Osteoblast (primary cell): ENCODE measurements around the gene HSD3B2. TPM values are rescaled to one million over a fixed set of nuclear protein-coding genes. Genes with fewer than 3 reads are reported as not detected.

Experiments
- DNase-seq: peaks from one replicate; pipeline ENCODE4 v3.0.0; 2011; ENCODE audit warnings: low spot score, mixed read lengths; ENCODE audit not compliant: insufficient read length; ENCODE audit errors: missing footprints
- H2AFZ ChIP-seq: 2 replicates; pipeline ENCODE4 v1.6.0; 2011; ENCODE audit warnings: mild to moderate bottlenecking, low read length
- H3K27ac ChIP-seq: 2 replicates; pipeline ENCODE4 v1.5.1; 2011; ENCODE audit warnings: mild to moderate bottlenecking, low read depth, low read length, moderate library complexity
- H3K27me3 ChIP-seq: 2 replicates; pipeline ENCODE4 v1.6.0; 2012; ENCODE audit warnings: mild to moderate bottlenecking, control low read depth, inconsistent platforms, low read length, moderate library complexity; ENCODE audit not compliant: insufficient read depth
- H3K36me3 ChIP-seq: 2 replicates; pipeline ENCODE4 v1.5.1; 2011; ENCODE audit warnings: mild to moderate bottlenecking, low read length, control low read depth, moderate library complexity; ENCODE audit not compliant: insufficient read depth
- H3K4me1 ChIP-seq: 2 replicates; pipeline ENCODE4 v1.5.1; 2011; ENCODE audit warnings: mild to moderate bottlenecking, low read length, control low read depth, moderate library complexity; ENCODE audit not compliant: insufficient read depth
- H3K4me2 ChIP-seq: 2 replicates; pipeline ENCODE4 v1.6.0; 2011; ENCODE audit warnings: mild to moderate bottlenecking, low read length; ENCODE audit not compliant: insufficient read depth
- H3K4me3 ChIP-seq: fragments of 200-600 bp; sonication (generic); 3 replicates; pipeline ENCODE4 v1.5.1; 2012; ENCODE audit warnings: mild to moderate bottlenecking, low read length, inconsistent platforms; ENCODE audit not compliant: insufficient read depth
- H3K79me2 ChIP-seq: 2 replicates; pipeline ENCODE4 v1.6.0; 2012; ENCODE audit warnings: mild to moderate bottlenecking, low read length, control low read depth, inconsistent platforms; ENCODE audit not compliant: insufficient read depth
- H3K9me3 ChIP-seq: 2 replicates; pipeline ENCODE4 v1.5.1; 2011; ENCODE audit warnings: low read depth, low read length, control low read depth
- H4K20me1 ChIP-seq: 2 replicates; pipeline ENCODE4 v1.6.0; 2012; ENCODE audit warnings: mild to moderate bottlenecking, low read length, control low read depth; ENCODE audit not compliant: insufficient read depth
- CTCF ChIP-seq: IDR thresholded peaks from 2 replicates; pipeline ENCODE4 v1.5.1; 2011; ENCODE audit warnings: mild to moderate bottlenecking, low read depth, low read length, moderate library complexity; ENCODE audit errors: extremely low read depth
- total RNA-seq: library from RNA; depleted of rRNA; stranded (reverse); fragments of >200 nt; gene quantifications from 2 replicates; pipeline ENCODE4 v1.2.3, GENCODE V29; 2012

HSD3B2 gene
- total RNA-seq, 1 donor = not detected

GRCh38 chr1:119470377-119470776, 55.4 kb downstream of the HSD3B2 start:
- H3K4me1 ChIP-seq = no peaks in the 10 kb centered on the region
- TF ChIP-seq CTCF = no peak
- no peak overlapping the region for H3K27ac ChIP-seq
- H3K4me2 ChIP-seq = no peak overlapping the region
- no peak overlapping the region for H3K4me3 ChIP-seq
- no peaks in the 10 kb centered on the region for H4K20me1 ChIP-seq
- no peaks in the 10 kb centered on the region for H3K79me2 ChIP-seq
- DNase-seq = no peak
- no peak overlapping the region for H2AFZ ChIP-seq
- no peaks in the 10 kb centered on the region for H3K36me3 ChIP-seq
- peaks cover 19% of the 10 kb centered on the region for H3K27me3 ChIP-seq
- no peaks in the 10 kb centered on the region for H3K9me3 ChIP-seq

- Histone ChIP-seq H4K20me1 (no peaks in the 10 kb centered on the region), H3K4me3 (no peak overlapping the region), H2AFZ (no peak overlapping the region), H3K4me1 (no peaks in the 10 kb centered on the region), H3K4me2 (no peak overlapping the region), H3K27me3 (peaks cover 19% of the 10 kb centered on the region), H3K79me2 (no peaks in the 10 kb centered on the region), H3K9me3 (no peaks in the 10 kb centered on the region), H3K36me3 (no peaks in the 10 kb centered on the region), H3K27ac (no peak overlapping the region)
- TF ChIP-seq CTCF = no peak
- DNase-seq = no peak
Measured at GRCh38 chr1:119470958-119471357, 56.0 kb downstream of the HSD3B2 start.

- peaks cover 19% of the 10 kb centered on the region for H3K27me3 ChIP-seq
Measured at GRCh38 chr1:119471566-119471965, 56.6 kb downstream of the HSD3B2 start.

More at GRCh38 chr1:119471566-119471965, 56.6 kb downstream of the HSD3B2 start:
- H3K9me3 ChIP-seq = no peaks in the 10 kb centered on the region
- no peak overlapping the region for H3K4me3 ChIP-seq
- no peaks in the 10 kb centered on the region for H3K4me1 ChIP-seq
- no peak overlapping the region for H2AFZ ChIP-seq
- no peak overlapping the region for H3K27ac ChIP-seq
- TF ChIP-seq CTCF = no peak
- H3K4me2 ChIP-seq = no peak overlapping the region
- no peak for DNase-seq
- H3K79me2 ChIP-seq = no peaks in the 10 kb centered on the region
- H3K36me3 ChIP-seq = no peaks in the 10 kb centered on the region
- no peaks in the 10 kb centered on the region for H4K20me1 ChIP-seq
